HepG2 (cell line): ENCODE data around the gene ITGB3. TPM values are rescaled to one million over a fixed set of nuclear protein-coding genes. Genes with fewer than 3 reads are reported as not detected.

Source experiments
- BCL3 ChIP-seq: sonication (generic); formaldehyde crosslinking; IDR thresholded peaks from 2 replicates; pipeline ENCODE4 v1.5.1; 2020; ENCODE audit warnings: mild to moderate bottlenecking, missing genetic modification reagents, moderate library complexity
- BRCA1 ChIP-seq: sonication (generic); formaldehyde crosslinking; IDR thresholded peaks from 2 replicates; pipeline ENCODE4 v1.4.0; 2020; ENCODE audit warnings: missing genetic modification reagents
- KDM2A ChIP-seq: sonication (generic); formaldehyde crosslinking; IDR thresholded peaks from 2 replicates; pipeline ENCODE4 v1.4.0; 2020; ENCODE audit warnings: low read depth, missing genetic modification reagents, borderline replicate concordance
- MED1 ChIP-seq: sonication (generic); formaldehyde crosslinking; IDR thresholded peaks from 2 replicates; pipeline ENCODE4 v1.4.0; 2020; ENCODE audit warnings: missing genetic modification reagents
- RFX1 ChIP-seq: fragments of 450-650 bp; IDR thresholded peaks from 2 replicates; pipeline ENCODE4 v1.6.1; 2017
- SKI ChIP-seq: fragments of 450-650 bp; IDR thresholded peaks from one replicate; pipeline ENCODE4 v1.6.1; 2018; ENCODE audit warnings: mild to moderate bottlenecking; ENCODE audit not compliant: partially characterized antibody
- TEAD3 ChIP-seq: optimal IDR thresholded peaks from 2 replicates; pipeline ENCODE3; 2016; ENCODE audit warnings: borderline replicate concordance
- TRAFD1 ChIP-seq: sonication (generic); formaldehyde crosslinking; IDR thresholded peaks from 2 replicates; pipeline ENCODE4 v1.5.1; 2020; ENCODE audit warnings: missing genetic modification reagents, mild to moderate bottlenecking, borderline replicate concordance
- UBTF ChIP-seq: sonication (generic); formaldehyde crosslinking; IDR thresholded peaks from 2 replicates; pipeline ENCODE4 v1.4.0; 2020; ENCODE audit warnings: mild to moderate bottlenecking, missing genetic modification reagents
- ZNF138 ChIP-seq: sonication (generic); formaldehyde crosslinking; IDR thresholded peaks from 2 replicates; pipeline ENCODE4 v1.5.0; 2020; ENCODE audit warnings: mild to moderate bottlenecking, low read depth, missing genetic modification reagents
- ZNF318 ChIP-seq: sonication (generic); formaldehyde crosslinking; IDR thresholded peaks from 2 replicates; pipeline ENCODE4 v1.4.0; 2020; ENCODE audit warnings: mild to moderate bottlenecking, missing genetic modification reagents
- ZNF431 ChIP-seq: sonication (generic); formaldehyde crosslinking; IDR thresholded peaks from 2 replicates; pipeline ENCODE4 v1.9.0; 2022; ENCODE audit warnings: missing genetic modification reagents, low read depth, mild to moderate bottlenecking, borderline replicate concordance
- ZNF629 ChIP-seq: sonication (generic); formaldehyde crosslinking; conservative IDR thresholded peaks from 2 replicates; pipeline ENCODE4 v1.5.0; 2020; ENCODE audit warnings: missing genetic modification reagents
- ZNF746 ChIP-seq: sonication (generic); formaldehyde crosslinking; IDR thresholded peaks from 2 replicates; pipeline ENCODE4 v1.8.0; 2022; ENCODE audit warnings: mild to moderate bottlenecking, missing genetic modification reagents
- ZNF841 ChIP-seq: sonication (generic); formaldehyde crosslinking; IDR thresholded peaks from 2 replicates; pipeline ENCODE4 v1.8.1; 2023; ENCODE audit warnings: missing genetic modification reagents, borderline replicate concordance
- polyA plus RNA-seq, 8 experiments: library from polyadenylated mRNA; depleted of rRNA in 3 of 8; stranded (reverse) in 7 of 8; unstranded in 1 of 8; fragments of >200 nt; fragmentation: Illumina TruSeq in 4 of 8; extraction: Trizol in 4 of 8; gene quantifications; 2 replicates each; pipeline versions ENCODE4 v1.2.1 to v1.2.3, GENCODE V29; 2011 to 2016; ENCODE audit warnings: low read depth in 4 of 8, missing spikeins in 1 of 8, mixed read lengths in 1 of 8; ENCODE audit not compliant: insufficient read depth in 1 of 8
- total RNA-seq, 5 experiments: library from RNA; depleted of rRNA; stranded (reverse); fragments of >200 nt; fragmentation: Illumina TruSeq; extraction: Trizol; gene quantifications; 2 replicates each; pipeline ENCODE4 v1.2.3, GENCODE V29; 2016; ENCODE audit warnings: low read depth in 1 of 5

Gene ITGB3
- total and polyA plus RNA-seq, 2 of the 13 experiments (the other 11 are each of a cell fraction or from before 2014, with no cell fraction given) = 0.09 to 0.31 TPM

- TF ChIP-seq TRAFD1 (CRISPR knock-in tag) = no peak
- TF ChIP-seq KDM2A = no peak
- no peak for TF ChIP-seq ZNF138
- TF ChIP-seq ZNF318 = no peak
- no peak for TF ChIP-seq ZNF629 (CRISPR knock-in tag)
- TF ChIP-seq BRCA1 (CRISPR knock-in tag) = no peak
- TF ChIP-seq MED1 (CRISPR knock-in tag) = peak; percentile 47; the same call in 1 of the 2 replicates
- TF ChIP-seq BCL3 (CRISPR knock-in tag) = no peak
- TF ChIP-seq ZNF746 = no peak; the same call in 1 of the 2 replicates
- no peak for TF ChIP-seq RFX1
- no peak for TF ChIP-seq ZNF841 (CRISPR knock-in tag)
- no peak for TF ChIP-seq TEAD3 (CRISPR knock-in tag)
- TF ChIP-seq SKI = peak; percentile 66
- no peak for TF ChIP-seq ZNF431 (CRISPR knock-in tag)
- no peak for TF ChIP-seq UBTF (CRISPR knock-in tag)
These were observed 37.7 kb downstream of the ITGB3 start (continued) for GRCh38 chr17:47291242-47291873.
